HG03565 (cell line): ENCODE data around the gene GJB1.
"Not testable (repeated sequence)": the region's sequence is repeated elsewhere in the genome, so short reads cannot be mapped to it uniquely, and the experiment has no call there.

Source experiments
- ATAC-seq: cut with Tn5 transposase; IDR thresholded peaks from one replicate; pipeline ENCODE4 v1.9.1; 2021; ENCODE audit warnings: mild to moderate bottlenecking, moderate library complexity; ENCODE audit not compliant: unreplicated experiment

GJB1 gene

DNA sequence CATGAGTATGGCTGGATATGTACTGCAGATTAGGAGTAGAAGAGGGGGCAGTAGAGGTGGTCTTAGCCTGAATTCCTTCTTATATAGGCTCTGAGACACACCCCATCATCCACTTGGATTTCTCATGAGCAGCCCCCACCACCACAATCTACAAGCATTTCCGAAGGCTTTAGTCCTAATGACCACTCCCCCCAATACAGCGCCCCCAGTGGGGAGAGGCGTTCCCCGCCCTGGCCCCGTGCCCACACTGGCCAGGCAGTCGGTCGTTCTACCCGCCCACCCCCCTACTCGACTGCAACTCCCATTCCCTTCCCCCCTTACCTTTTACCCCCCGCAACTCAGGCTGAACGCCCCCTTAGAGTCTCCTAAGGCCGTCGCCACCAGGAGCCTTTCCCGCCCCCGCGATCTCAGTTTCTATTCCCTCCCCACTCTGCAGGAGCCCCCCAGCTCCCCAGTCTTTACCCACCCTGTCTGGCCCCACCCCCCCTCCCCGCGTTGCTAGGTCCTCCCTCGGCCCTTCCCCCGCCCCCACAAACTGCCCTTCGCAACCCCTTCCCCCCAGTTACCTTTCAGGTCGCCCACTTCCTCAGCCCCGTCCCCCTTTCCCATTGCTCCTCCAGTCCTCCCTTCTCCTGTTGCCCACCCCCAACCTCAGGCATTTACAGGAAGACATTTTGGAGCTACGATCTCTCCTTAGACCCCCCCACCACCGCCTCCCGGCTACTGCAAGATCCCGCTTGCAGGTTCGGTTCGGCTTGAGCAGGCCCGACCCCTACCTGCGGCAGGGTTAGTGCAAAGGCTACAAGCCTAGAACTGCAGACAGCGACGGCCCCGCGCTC is 30.4 kb downstream of the GJB1 start:
- no peak for ATAC-seq

- peak; percentile 68 for ATAC-seq
Observed at GRCh38 chrX:71254092-71254963, 31.3 kb downstream of the GJB1 start, which contains the start of gene ZMYM3. Gene ZMYM3, minus strand, starts transcription at chrX:71254140. Its CDS starts 885 bp downstream, at chrX:71253255.

- ATAC-seq, result no peak
Observed at GRCh38 chrX:71256051-71256450, 33.0 kb downstream of the GJB1 start.

GRCh38 chrX:71256856-71257255 is 33.8 kb downstream of the GJB1 start:
- no peak for ATAC-seq

- ATAC-seq, result not testable (repeated sequence)
Observed at GRCh38 chrX:71268624-71269023, 45.6 kb downstream of the GJB1 start.

- no peak for ATAC-seq
Observed at GRCh38 chrX:71269801-71270395, 46.9 kb downstream of the GJB1 start.

GRCh38 chrX:71272313-71272712 is 49.3 kb downstream of the GJB1 start:
- ATAC-seq, result not testable (repeated sequence)
